Nephron progenitor cell (in vitro differentiated cells): Measurements from ENCODE around the gene IRAK3.
"Not testable (repeated sequence)": the region's sequence is repeated elsewhere in the genome, so short reads cannot be mapped to it uniquely, and the experiment has no call there.

Source experiments
- DNase-seq: peaks from one replicate; pipeline ENCODE4 v3.0.0; 2021
- H3K27ac Mint-ChIP-seq: 2 replicates; pipeline ENCODE4 v1.8.0; 2021; ENCODE audit warnings: mild to moderate bottlenecking, moderate library complexity, mixed read lengths
- H3K27me3 Mint-ChIP-seq: 2 replicates; pipeline ENCODE4 v1.8.0; 2021; ENCODE audit warnings: mild to moderate bottlenecking, low read depth, mixed read lengths; ENCODE audit not compliant: poor library complexity
- H3K36me3 Mint-ChIP-seq: 2 replicates; pipeline ENCODE4 v1.8.0; 2021; ENCODE audit warnings: low read depth, mixed read lengths
- H3K4me1 Mint-ChIP-seq: 2 replicates; pipeline ENCODE4 v1.8.0; 2021; ENCODE audit warnings: mixed read lengths
- H3K4me3 Mint-ChIP-seq: 2 replicates; pipeline ENCODE4 v1.8.0; 2021; ENCODE audit warnings: mild to moderate bottlenecking, moderate library complexity, mixed read lengths
- H3K9me3 Mint-ChIP-seq: 2 replicates; pipeline ENCODE4 v1.8.0; 2021; ENCODE audit warnings: mild to moderate bottlenecking, moderate library complexity, mixed read lengths
- TF ChIP-seq, protein P1 (sequence below): fragments of 200-600 bp; sonication (generic); IDR thresholded peaks from 2 replicates; pipeline ENCODE4 v1.5.0; 2021; ENCODE audit warnings: antibody characterized with exemption

Gene IRAK3

DNA sequence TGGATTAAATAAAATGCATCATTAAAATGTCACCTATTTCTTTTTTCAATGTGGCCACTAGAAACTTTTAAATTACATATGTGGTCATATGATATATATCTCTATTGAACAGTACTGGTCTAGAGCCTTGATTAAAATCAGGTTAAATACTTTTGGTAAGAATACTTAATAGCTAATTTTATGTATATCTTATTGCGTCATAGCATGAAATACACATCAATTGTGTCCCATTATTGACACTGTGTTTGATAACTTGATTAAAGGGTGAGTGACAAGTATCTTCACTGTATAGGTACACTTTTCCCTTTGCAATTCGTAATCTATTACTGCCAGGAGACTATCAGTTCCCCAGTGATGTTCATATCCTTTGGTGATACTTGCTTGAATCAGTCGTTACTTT lies 108.9 kb downstream of the IRAK3 start:
- Mint-ChIP-seq H3K27ac (no peak overlapping the region), H3K36me3 (no peaks in the 10 kb centered on the region), H3K4me1 (peaks cover 13% of the 10 kb centered on the region), H3K27me3 (peaks cover 55% of the 10 kb centered on the region), H3K9me3 (peaks cover 6% of the 10 kb centered on the region), H3K4me3 (no peak overlapping the region)
- DNase-seq, result no peak
- TF ChIP-seq, protein P1, sequence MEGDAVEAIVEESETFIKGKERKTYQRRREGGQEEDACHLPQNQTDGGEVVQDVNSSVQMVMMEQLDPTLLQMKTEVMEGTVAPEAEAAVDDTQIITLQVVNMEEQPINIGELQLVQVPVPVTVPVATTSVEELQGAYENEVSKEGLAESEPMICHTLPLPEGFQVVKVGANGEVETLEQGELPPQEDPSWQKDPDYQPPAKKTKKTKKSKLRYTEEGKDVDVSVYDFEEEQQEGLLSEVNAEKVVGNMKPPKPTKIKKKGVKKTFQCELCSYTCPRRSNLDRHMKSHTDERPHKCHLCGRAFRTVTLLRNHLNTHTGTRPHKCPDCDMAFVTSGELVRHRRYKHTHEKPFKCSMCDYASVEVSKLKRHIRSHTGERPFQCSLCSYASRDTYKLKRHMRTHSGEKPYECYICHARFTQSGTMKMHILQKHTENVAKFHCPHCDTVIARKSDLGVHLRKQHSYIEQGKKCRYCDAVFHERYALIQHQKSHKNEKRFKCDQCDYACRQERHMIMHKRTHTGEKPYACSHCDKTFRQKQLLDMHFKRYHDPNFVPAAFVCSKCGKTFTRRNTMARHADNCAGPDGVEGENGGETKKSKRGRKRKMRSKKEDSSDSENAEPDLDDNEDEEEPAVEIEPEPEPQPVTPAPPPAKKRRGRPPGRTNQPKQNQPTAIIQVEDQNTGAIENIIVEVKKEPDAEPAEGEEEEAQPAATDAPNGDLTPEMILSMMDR, result no peak

GRCh38 chr12:66301944-66302826 lies 113.2 kb downstream of the IRAK3 start, which contains the start of gene HELB:
HELB (plus strand) TSS chr12:66302493; CDS start chr12:66302604, 111 bp downstream.
- Mint-ChIP-seq H3K27me3 (peaks cover 38% of the 10 kb centered on the region), H3K9me3 (no peaks in the 10 kb centered on the region), H3K27ac (peak within 1 kb of the TSS; percentile 86), H3K4me3 (peak within 1 kb of the TSS; percentile 98), H3K4me1 (peaks cover 33% of the 10 kb centered on the region), H3K36me3 (peaks cover 4% of the 10 kb centered on the region)
- TF ChIP-seq, protein P1, result no peak
- peak; percentile 99 for DNase-seq

DNA sequence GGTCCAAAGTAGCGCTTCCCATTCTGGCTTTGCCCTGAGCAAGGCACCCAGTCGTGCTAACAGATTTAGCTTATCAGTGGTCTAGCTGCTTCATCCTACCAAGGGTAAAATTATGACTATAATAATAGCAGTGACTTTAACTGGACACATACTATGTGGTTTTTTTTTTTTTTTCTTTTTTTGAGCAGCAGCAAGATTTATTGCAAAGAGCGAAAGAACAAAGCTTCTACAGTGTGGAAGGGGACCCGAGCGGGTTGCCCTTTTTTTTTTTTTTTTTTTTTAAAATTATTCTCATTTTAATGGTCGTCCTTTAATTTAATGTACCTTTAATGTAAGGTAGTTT lies 113.8 kb downstream of the IRAK3 start:
- peaks cover 36% of the 10 kb centered on the region for H3K27me3 Mint-ChIP-seq
- H3K4me3 Mint-ChIP-seq, result peak overlapping the region; percentile 98
- peaks cover 4% of the 10 kb centered on the region for H3K36me3 Mint-ChIP-seq
- H3K27ac Mint-ChIP-seq, result peak overlapping the region; percentile 86
- H3K9me3 Mint-ChIP-seq, result no peaks in the 10 kb centered on the region
- TF ChIP-seq, protein P1, result no peak
- H3K4me1 Mint-ChIP-seq, result peaks cover 33% of the 10 kb centered on the region
- DNase-seq, result no peak

DNA sequence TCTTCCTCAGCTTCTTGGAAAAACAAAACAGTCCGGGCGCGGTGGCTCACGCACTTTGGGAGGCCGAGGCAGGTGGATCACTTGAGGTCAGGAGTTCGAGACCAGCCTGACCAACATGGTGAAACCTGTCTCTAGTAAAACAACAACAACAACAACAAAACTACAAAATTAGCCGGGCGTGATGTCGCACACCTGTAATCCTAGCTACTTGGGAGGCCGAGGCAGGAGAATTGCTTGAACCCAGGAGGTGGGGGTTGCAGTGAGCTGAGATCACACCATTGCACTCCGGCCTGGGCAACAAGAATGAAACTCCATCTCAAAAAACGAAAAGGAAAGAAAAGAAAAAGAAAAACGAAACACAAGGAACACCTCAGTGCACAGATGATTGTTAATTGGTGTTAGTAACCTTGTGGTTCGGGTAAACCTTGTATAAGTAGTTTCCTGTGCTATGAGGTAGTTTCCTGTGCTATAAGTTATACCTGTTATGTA lies 114.3 kb downstream of the IRAK3 start:
- Mint-ChIP-seq H3K27me3 (peaks cover 36% of the 10 kb centered on the region), H3K4me1 (peaks cover 33% of the 10 kb centered on the region), H3K4me3 (peak overlapping the region; percentile 98)
- DNase-seq, H3K36me3 Mint-ChIP-seq, H3K27ac Mint-ChIP-seq, H3K9me3 Mint-ChIP-seq: not testable (repeated sequence)
